PC-3 (cell line): ENCODE measurements around the gene ATP8B3. TPM values are rescaled to one million over a fixed set of nuclear protein-coding genes. Genes with fewer than 3 reads are reported as not detected.

Source experiments
- ATAC-seq: fragments of 200-7000 bp; cut with Tn5 transposase; 2 replicates; pipeline ENCODE4 v1.9.1; 2020; ENCODE audit warnings: mild to moderate bottlenecking, moderate library complexity
- BruUV-seq: library from RNA; stranded (reverse); fragments of 400-500 nt; replicated peaks from 2 replicates; lab custom pipeline; 2021; lab: Mats Ljungman, UMichigan
- CTCF ChIA-PET: fragments of 300-600 bp; sonication (Branson Sonifier 250); formaldehyde crosslinking; loops from one replicate; lab custom pipeline; 2022; ENCODE audit warnings: antibody characterized with exemption; lab: Charles Lee
- POLR2A ChIA-PET: fragments of 300-600 bp; sonication (Branson Sonifier 250); formaldehyde crosslinking; loops from one replicate; lab custom pipeline; 2022; ENCODE audit warnings: antibody characterized with exemption; ENCODE audit not compliant: unreplicated experiment; lab: Charles Lee
- DNase-seq: peaks from one replicate; pipeline ENCODE4 v3.0.0-alpha.2; 2015
- H2AFZ ChIP-seq: fragments of 300-600 bp; sonication (generic); 2 replicates; pipeline ENCODE4 v1.6.0; 2016; ENCODE audit warnings: antibody characterized with exemption, low read length
- H3F3A ChIP-seq: fragments of 300-600 bp; sonication (generic); one replicate; pipeline ENCODE4 v1.6.0; 2017; ENCODE audit warnings: antibody characterized with exemption, low read length, control low read depth, mild to moderate bottlenecking; ENCODE audit not compliant: unreplicated experiment
- H3K27ac ChIP-seq: fragments of 300-600 bp; sonication (generic); 2 replicates; pipeline ENCODE4 v1.5.1; 2016; ENCODE audit warnings: mild to moderate bottlenecking, low read length
- H3K27me3 ChIP-seq: fragments of 300-600 bp; sonication (generic); 2 replicates; pipeline ENCODE4 v1.6.1; 2016; ENCODE audit warnings: low read length, mixed read lengths
- H3K36me3 ChIP-seq: fragments of 300-600 bp; sonication (generic); 2 replicates; pipeline ENCODE4 v1.6.1; 2016; ENCODE audit warnings: low read depth, mixed run types, low read length, mixed read lengths
- H3K4me1 ChIP-seq: fragments of 300-600 bp; sonication (generic); 2 replicates; pipeline ENCODE4 v1.5.1; 2016; ENCODE audit warnings: low read length; ENCODE audit not compliant: insufficient read depth
- H3K4me2 ChIP-seq: fragments of 300-600 bp; sonication (generic); 2 replicates; pipeline ENCODE4 v1.6.0; 2016; ENCODE audit warnings: low read length
- H3K4me3 ChIP-seq: fragments of 300-600 bp; sonication (generic); 2 replicates; pipeline ENCODE4 v1.5.1; 2016; ENCODE audit warnings: mild to moderate bottlenecking, low read length, mixed read lengths
- H3K79me2 ChIP-seq: fragments of 300-600 bp; sonication (generic); 2 replicates; pipeline ENCODE4 v1.6.1; 2017; ENCODE audit warnings: low read length, mixed read lengths
- H3K9ac ChIP-seq: fragments of 300-600 bp; sonication (generic); 2 replicates; pipeline ENCODE4 v1.6.0; 2016; ENCODE audit warnings: mild to moderate bottlenecking, low read length
- H3K9me2 ChIP-seq: fragments of 300-600 bp; sonication (generic); replicated peaks from 2 replicates; pipeline ENCODE4 v1.6.1; 2016; ENCODE audit warnings: mixed run types, low read length, mixed read lengths
- H3K9me3 ChIP-seq: fragments of 300-600 bp; sonication (generic); 2 replicates; pipeline ENCODE4 v1.6.1; 2016; ENCODE audit warnings: low read length, mixed read lengths
- H4K20me1 ChIP-seq: fragments of 300-600 bp; sonication (generic); 2 replicates; pipeline ENCODE4 v1.6.1; 2016; ENCODE audit warnings: low read length, mixed read lengths
- CTCF ChIP-seq: fragments of 300-600 bp; sonication (generic); conservative IDR thresholded peaks from 2 replicates; pipeline ENCODE4 v1.5.1; 2017; ENCODE audit warnings: antibody characterized with exemption, low read depth, mild to moderate bottlenecking, low read length
- EZH2 ChIP-seq: fragments of 300-600 bp; sonication (generic); IDR thresholded peaks from one replicate; pipeline ENCODE4 v1.6.1; 2017; ENCODE audit warnings: antibody characterized with exemption, mild to moderate bottlenecking, low read length; ENCODE audit not compliant: unreplicated experiment
- EZH2phosphoT487 ChIP-seq: fragments of 300-600 bp; sonication (generic); IDR thresholded peaks from 2 replicates; pipeline ENCODE4 v1.6.1; 2018; ENCODE audit warnings: mild to moderate bottlenecking, antibody characterized with exemption, low read length, borderline replicate concordance
- intact Hi-C: fragments of 100-400 bp; cut with micrococcal nuclease; formaldehyde crosslinking; loops from 2 replicates; pipeline ENCODE4 v1.9.0; 2023
- total RNA-seq: library from RNA; depleted of rRNA; stranded (reverse); fragments of >200 nt; gene quantifications from 2 replicates; pipeline ENCODE4 v1.2.3, GENCODE V29; 2014

Gene ATP8B3
- total RNA-seq, 1 experiment from 2014 or later: 4.2 TPM

GRCh38 chr19:1808395-1808731, 3.7 kb downstream of the ATP8B3 start:
- Histone ChIP-seq H3K79me2 (no peaks in the 10 kb centered on the region), H3K27ac (no peak overlapping the region), H3K27me3 (no peaks in the 10 kb centered on the region), H3K36me3 (no peaks in the 10 kb centered on the region), H3K9me2 (no peaks in the 10 kb centered on the region), H4K20me1 (no peaks in the 10 kb centered on the region), H3K4me3 (no peak overlapping the region), H3K4me1 (peaks cover 15% of the 10 kb centered on the region), H3K9ac (no peak overlapping the region), H3K9me3 (no peaks in the 10 kb centered on the region), H3K4me2 (no peak overlapping the region), H2AFZ (no peak overlapping the region), H3F3A (no peaks in the 10 kb centered on the region)
- DNase-seq (no peak), ATAC-seq (no peak)
- no peak for TF ChIP-seq CTCF
- no peak for TF ChIP-seq EZH2phosphoT487
- no peak for TF ChIP-seq EZH2
- intact Hi-C loops: no loop called here
- CTCF ChIA-PET: no interaction called here
- no TSS peak for BruUV-seq
- POLR2A ChIA-PET: no interaction called here

GRCh38 chr19:1807695-1808394, 4.2 kb downstream of the ATP8B3 start:
- intact Hi-C loops: no loop called here
- no peak for DNase-seq
- Histone ChIP-seq H3K36me3 (no peaks in the 10 kb centered on the region), H4K20me1 (no peaks in the 10 kb centered on the region), H3K4me3 (no peak overlapping the region), H3K27ac (no peak overlapping the region), H3K4me2 (no peak overlapping the region), H3K79me2 (no peaks in the 10 kb centered on the region), H3K4me1 (peaks cover 11% of the 10 kb centered on the region), H3K27me3 (no peaks in the 10 kb centered on the region), H3K9ac (no peak overlapping the region), H3K9me3 (no peaks in the 10 kb centered on the region), H3K9me2 (no peaks in the 10 kb centered on the region), H2AFZ (no peak overlapping the region), H3F3A (no peaks in the 10 kb centered on the region)
- TF ChIP-seq CTCF (no peak), EZH2 (no peak), EZH2phosphoT487 (no peak)
- CTCF ChIA-PET: no interaction called here
- POLR2A ChIA-PET: no interaction called here
- BruUV-seq: no TSS peak
- no peak for ATAC-seq

DNA sequence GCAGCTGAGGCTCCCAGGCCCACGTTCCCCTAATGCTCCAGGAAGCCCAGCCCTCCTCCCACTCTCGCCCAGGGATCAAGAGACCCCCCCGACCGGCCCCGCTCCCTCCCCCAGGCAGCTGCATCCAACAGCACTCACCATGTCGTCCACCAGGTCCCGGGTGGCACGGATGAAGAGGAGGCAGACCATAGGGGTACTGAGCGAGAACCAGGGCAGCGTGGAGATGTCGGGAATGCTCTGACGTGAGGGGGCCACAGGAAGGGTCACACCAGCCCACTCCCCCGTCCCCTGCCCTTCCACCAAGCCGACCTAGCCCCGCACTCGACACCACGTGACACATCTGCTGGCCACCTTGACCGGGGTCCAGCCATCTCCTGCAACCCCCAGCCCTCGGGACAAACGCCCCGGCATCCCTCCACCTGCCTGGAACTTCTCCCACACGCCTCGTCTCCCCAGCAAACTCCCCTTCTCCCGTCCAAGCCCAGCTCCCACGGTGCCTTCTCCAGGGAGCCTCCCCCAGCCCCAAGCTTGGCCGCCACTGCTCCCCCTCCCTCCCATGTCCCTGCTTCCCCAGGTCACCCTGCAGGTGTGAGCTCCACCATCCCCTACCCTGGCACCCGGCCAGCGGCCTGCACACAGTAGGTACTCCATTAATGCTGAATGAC, 4.9 kb downstream of the ATP8B3 start:
- TF ChIP-seq EZH2: no peak
- no peak for TF ChIP-seq EZH2phosphoT487
- TF ChIP-seq CTCF: no peak
- ATAC-seq (no peak), DNase-seq (no peak)
- Histone ChIP-seq H3K9me2 (no peaks in the 10 kb centered on the region), H3K4me1 (peaks cover 11% of the 10 kb centered on the region), H3F3A (no peaks in the 10 kb centered on the region), H3K27me3 (no peaks in the 10 kb centered on the region), H3K36me3 (no peaks in the 10 kb centered on the region), H3K4me2 (no peak overlapping the region), H3K79me2 (no peaks in the 10 kb centered on the region), H3K27ac (no peak overlapping the region), H3K9ac (no peak overlapping the region), H4K20me1 (no peaks in the 10 kb centered on the region), H2AFZ (no peak overlapping the region), H3K4me3 (no peak overlapping the region), H3K9me3 (no peaks in the 10 kb centered on the region)
- intact Hi-C loops: no loop called here
- CTCF ChIA-PET: no interaction called here
- BruUV-seq: no TSS peak
- POLR2A ChIA-PET: no interaction called here
